AG04449 (cell line): ENCODE results near the gene PCNA.

Experiments
- CTCF ChIA-PET: fragments of 350-600 bp; formaldehyde crosslinking; extraction: SDS; loops from one replicate; lab custom pipeline; 2021; ENCODE audit warnings: antibody characterized with exemption; lab: Yijun Ruan, JAX
- POLR2A ChIA-PET: fragments of 400-600, 350-600 bp; formaldehyde crosslinking; extraction: SDS; loops from one replicate; lab custom pipeline; 2020; ENCODE audit warnings: antibody characterized with exemption, inconsistent platforms; lab: Yijun Ruan, JAX
- DNase-seq: peaks from one replicate; pipeline ENCODE4 v3.0.0-alpha.2; 2010; ENCODE audit warnings: low read depth, low spot score
- H3K4me3 ChIP-seq: 2 replicates; pipeline ENCODE4 v1.5.1; 2011; ENCODE audit warnings: low read depth, mild to moderate bottlenecking, control low read depth, low read length
- TF ChIP-seq, protein P1 (sequence below): IDR thresholded peaks from one replicate; pipeline ENCODE4 v1.5.1; 2011; ENCODE audit warnings: mild to moderate bottlenecking, moderate library complexity, low read length, control low read depth, inconsistent platforms; ENCODE audit not compliant: insufficient read depth; ENCODE audit errors: missing control alignments

PCNA gene

DNA sequence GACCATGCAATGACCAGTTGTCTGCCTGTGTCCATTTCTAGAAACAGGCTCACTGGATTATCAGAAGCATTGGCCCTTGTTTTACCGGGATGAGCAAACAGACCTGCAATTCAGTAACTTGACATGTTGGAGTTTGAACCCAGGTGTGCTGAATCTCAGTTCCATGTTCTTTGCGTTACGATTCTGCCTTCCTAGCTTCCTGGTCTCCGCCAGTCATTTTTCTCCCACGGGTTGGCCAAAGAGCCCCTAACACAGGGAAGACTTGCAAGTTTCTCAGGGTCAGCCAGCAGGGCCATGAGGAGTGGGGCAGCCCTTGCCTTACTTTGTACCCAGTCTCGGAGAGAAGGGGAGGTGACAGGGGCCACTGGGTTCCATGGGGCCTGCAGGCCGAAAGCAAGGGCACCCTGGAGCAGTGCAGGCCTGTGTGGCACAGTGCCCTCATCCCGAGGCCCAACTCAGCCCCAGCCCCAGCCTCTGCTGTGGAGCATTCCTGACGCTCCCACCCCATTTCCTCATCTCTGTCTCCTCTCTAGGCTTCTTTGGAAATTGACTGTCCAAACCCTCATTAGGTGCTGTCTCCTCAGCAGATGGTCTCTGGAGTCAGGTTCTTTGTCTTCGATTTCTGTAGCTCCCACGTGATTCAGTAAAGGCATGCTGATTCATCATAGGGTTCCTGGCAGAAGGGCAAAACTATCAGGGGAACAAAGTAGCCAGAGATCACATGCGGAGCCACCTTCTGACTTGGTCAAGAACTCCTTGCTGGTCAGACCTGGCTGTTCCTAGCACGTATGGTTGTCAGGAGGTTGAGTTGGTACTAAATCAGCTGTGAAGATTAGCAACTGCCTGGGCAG lies 30.7 kb upstream of the PCNA start:
- H3K4me3 ChIP-seq, result no peak overlapping the region
- CTCF ChIA-PET, result interaction anchor here (0.6 to 1.2 kb wide), 3 partner anchors 24 to 481 kb away, joined by 3 read pairs; partner anchors contain the start of gene CDS2
- TF ChIP-seq, protein P1, sequence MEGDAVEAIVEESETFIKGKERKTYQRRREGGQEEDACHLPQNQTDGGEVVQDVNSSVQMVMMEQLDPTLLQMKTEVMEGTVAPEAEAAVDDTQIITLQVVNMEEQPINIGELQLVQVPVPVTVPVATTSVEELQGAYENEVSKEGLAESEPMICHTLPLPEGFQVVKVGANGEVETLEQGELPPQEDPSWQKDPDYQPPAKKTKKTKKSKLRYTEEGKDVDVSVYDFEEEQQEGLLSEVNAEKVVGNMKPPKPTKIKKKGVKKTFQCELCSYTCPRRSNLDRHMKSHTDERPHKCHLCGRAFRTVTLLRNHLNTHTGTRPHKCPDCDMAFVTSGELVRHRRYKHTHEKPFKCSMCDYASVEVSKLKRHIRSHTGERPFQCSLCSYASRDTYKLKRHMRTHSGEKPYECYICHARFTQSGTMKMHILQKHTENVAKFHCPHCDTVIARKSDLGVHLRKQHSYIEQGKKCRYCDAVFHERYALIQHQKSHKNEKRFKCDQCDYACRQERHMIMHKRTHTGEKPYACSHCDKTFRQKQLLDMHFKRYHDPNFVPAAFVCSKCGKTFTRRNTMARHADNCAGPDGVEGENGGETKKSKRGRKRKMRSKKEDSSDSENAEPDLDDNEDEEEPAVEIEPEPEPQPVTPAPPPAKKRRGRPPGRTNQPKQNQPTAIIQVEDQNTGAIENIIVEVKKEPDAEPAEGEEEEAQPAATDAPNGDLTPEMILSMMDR, result no peak
- POLR2A ChIA-PET, result interaction anchor here (0.7 kb wide), 1 partner anchor 18 kb away, joined by 3 read pairs; no protein-coding TSS in a partner anchor
- DNase-seq, result no peak

DNA sequence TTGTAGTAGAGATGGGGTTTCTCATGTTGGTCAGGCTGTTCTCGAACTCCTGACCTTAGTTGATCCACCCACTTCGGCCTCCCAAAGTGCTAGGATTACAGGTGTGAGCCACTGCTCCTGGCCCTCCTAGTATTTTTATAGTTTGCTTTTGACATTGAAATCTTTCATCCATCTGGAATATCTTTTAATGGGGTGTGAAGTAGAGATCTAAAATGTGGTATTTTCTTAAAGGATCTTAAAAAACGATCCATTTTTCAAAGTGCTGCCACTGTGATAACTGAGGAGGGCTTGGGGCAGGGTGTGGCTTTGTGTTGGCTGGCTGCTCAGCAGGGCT lies 30.1 kb upstream of the PCNA start:
- no peak overlapping the region for H3K4me3 ChIP-seq
- TF ChIP-seq, protein P1, result no peak
- CTCF ChIA-PET, result interaction anchor here (1.2 kb wide), 1 partner anchor 23 kb away, joined by 3 read pairs; the partner anchor contains the start of gene CDS2
- POLR2A ChIA-PET, result no interaction called here
- DNase-seq, result no peak

DNA sequence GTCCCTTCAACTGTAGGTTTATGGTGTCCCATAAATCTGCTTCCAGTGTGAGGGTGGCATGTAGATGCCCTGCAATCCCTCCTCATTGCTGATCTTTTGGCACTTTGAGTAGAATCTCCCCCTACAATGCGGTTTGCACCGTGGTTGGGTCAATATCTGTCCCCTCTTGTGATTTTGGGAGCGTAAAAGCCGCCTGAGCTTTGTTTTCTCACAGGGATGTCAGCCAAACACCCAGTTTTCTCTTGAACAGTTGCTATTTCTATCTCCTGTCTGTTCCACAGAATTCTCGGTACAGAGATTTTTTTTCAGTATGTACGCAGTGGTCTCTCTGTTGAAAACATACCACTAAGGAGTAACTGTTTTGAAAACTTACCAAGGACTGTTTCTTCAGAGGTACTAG lies 28.8 kb upstream of the PCNA start:
- POLR2A ChIA-PET, result no interaction called here
- CTCF ChIA-PET, result no interaction called here
- no peak for DNase-seq
- TF ChIP-seq, protein P1, result no peak
- no peak overlapping the region for H3K4me3 ChIP-seq

DNA sequence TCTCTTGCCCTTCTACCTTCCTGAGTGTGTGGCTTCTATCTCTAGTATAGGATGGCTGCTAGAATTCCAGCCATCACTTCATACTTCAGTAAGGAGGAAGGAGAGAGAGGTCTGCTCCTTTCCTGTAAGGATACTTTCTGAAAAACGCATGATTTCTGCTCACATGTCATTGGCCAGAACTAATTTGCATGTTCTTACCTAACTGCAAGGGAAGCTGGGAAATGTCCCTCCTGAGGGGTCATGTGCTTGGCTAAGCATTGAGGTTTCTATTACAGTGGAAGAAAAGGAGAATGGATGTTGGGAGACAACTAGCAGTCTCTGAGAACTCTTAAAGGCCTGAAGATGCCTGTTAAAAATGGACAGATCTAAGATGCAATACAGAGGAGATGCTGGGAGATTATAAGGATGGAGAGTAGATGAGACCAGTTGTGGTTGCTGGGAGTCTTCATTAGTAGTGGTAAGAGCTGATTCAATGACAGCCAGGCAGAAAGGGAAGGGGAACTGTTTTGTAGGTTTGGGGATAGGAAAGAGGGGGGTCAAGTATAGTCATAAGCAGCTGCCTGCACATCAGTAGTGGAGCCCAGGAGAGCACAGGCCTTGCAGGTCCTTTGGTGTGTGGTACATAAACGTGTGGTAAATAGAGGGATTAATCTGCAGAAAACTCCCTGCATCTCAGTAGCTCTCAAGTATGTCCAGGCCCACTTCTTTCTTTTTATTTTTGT lies 27.3 kb upstream of the PCNA start:
- H3K4me3 ChIP-seq, result no peak overlapping the region
- ChIA-PET POLR2A (interaction anchor here (0.6 kb wide), 1 partner anchor 11 kb away, joined by 3 read pairs; no protein-coding TSS in a partner anchor), CTCF (interaction anchor here (1.4 kb wide), 2 partner anchors 21 to 58 kb away, joined by 4 to 7 read pairs; partner anchors contain the start of gene CDS2)
- DNase-seq, result no peak
- TF ChIP-seq, protein P1, result no peak

GRCh38 chr20:5146099-5146668 lies 26.4 kb upstream of the PCNA start:
- POLR2A ChIA-PET, result no interaction called here
- TF ChIP-seq, protein P1, result no peak
- no peak for DNase-seq
- CTCF ChIA-PET, result interaction anchor here (1.4 kb wide), 1 partner anchor 20 kb away, joined by 7 read pairs; the partner anchor contains the start of gene CDS2
- H3K4me3 ChIP-seq, result no peak overlapping the region
